Fibroblast of lung (primary cell): ENCODE measurements around the gene WDR46. TPM values are rescaled to one million over a fixed set of nuclear protein-coding genes. Genes with fewer than 3 reads are reported as not detected.

Experiments
- DNase-seq, 2 donors: peaks; one replicate each; pipeline versions ENCODE4 v3.0.0 to v3.0.0-alpha.2; 2010; ENCODE audit warnings: low read depth in 2 of 2
- H2AFZ ChIP-seq: 2 replicates; pipeline ENCODE4 v1.5.1; 2012; ENCODE audit warnings: low read length, control low read depth, inconsistent platforms
- H3K27ac ChIP-seq: 2 replicates; pipeline ENCODE4 v1.5.1; 2011; ENCODE audit warnings: low read length, control low read depth; ENCODE audit not compliant: insufficient read depth
- H3K27me3 ChIP-seq: 2 replicates; pipeline ENCODE4 v1.5.1; 2011; ENCODE audit warnings: mild to moderate bottlenecking, low read length; ENCODE audit not compliant: control insufficient read depth, insufficient read depth
- H3K36me3 ChIP-seq: 2 replicates; pipeline ENCODE4 v1.5.1; 2011; ENCODE audit warnings: low read length; ENCODE audit not compliant: control insufficient read depth, insufficient read depth
- H3K4me1 ChIP-seq: 2 replicates; pipeline ENCODE4 v1.5.1; 2011; ENCODE audit warnings: low read length; ENCODE audit not compliant: control insufficient read depth, insufficient read depth; ENCODE audit errors: extremely low read depth
- H3K4me2 ChIP-seq: 2 replicates; pipeline ENCODE4 v1.5.1; 2011; ENCODE audit warnings: low read length, control low read depth; ENCODE audit not compliant: insufficient read depth; ENCODE audit errors: extremely low read depth
- H3K4me3 ChIP-seq, 4 experiments: fragments of 200-600 bp in 1 of 4; sonication (generic) in 1 of 4; replicated peaks in 1 of 4; 2 replicates each; pipeline ENCODE4 v1.5.1; 2011 to 2016; ENCODE audit warnings: low read length in 4 of 4, low read depth in 3 of 4, mild to moderate bottlenecking in 3 of 4, control low read depth in 2 of 4, inconsistent platforms in 1 of 4, mixed read lengths in 1 of 4; ENCODE audit not compliant: insufficient read depth in 1 of 4; ENCODE audit errors: control extremely low read depth in 1 of 4
- H3K79me2 ChIP-seq: 2 replicates; pipeline ENCODE4 v1.5.1; 2012; ENCODE audit warnings: mild to moderate bottlenecking, low read length, inconsistent platforms; ENCODE audit not compliant: control insufficient read depth, insufficient read depth
- H3K9ac ChIP-seq: 2 replicates; pipeline ENCODE4 v1.5.1; 2011; ENCODE audit warnings: mild to moderate bottlenecking, low read length, control low read depth; ENCODE audit not compliant: insufficient read depth
- H3K9me3 ChIP-seq: 2 replicates; pipeline ENCODE4 v1.5.1; 2012; ENCODE audit warnings: low read depth, low read length; ENCODE audit not compliant: control insufficient read depth, insufficient read depth
- H4K20me1 ChIP-seq: 2 replicates; pipeline ENCODE4 v1.5.1; 2011; ENCODE audit warnings: low read length; ENCODE audit not compliant: control insufficient read depth, insufficient read depth; ENCODE audit errors: extremely low read depth
- CTCF ChIP-seq, 2 donors: IDR thresholded peaks in 1 of 2; conservative IDR thresholded peaks in 1 of 2; 1 replicate in 1 of 2; 2 replicates in 1 of 2; pipeline ENCODE4 v1.5.1; 2011 to 2012; ENCODE audit warnings: low read length in 2 of 2, control low read depth in 1 of 2, inconsistent platforms in 1 of 2, low read depth in 1 of 2, mild to moderate bottlenecking in 1 of 2
- EZH2 ChIP-seq: IDR thresholded peaks from 2 replicates; pipeline ENCODE4 v1.5.1; 2012; ENCODE audit warnings: low read length, control low read depth, mild to moderate bottlenecking; ENCODE audit errors: missing control alignments
- polyA plus RNA-seq, 2 donors: library from polyadenylated mRNA; depleted of rRNA in 1 of 2; stranded (reverse) in 1 of 2; unstranded in 1 of 2; fragments of >200 nt; gene quantifications; 2 replicates each; pipeline ENCODE4 v1.2.1, GENCODE V29; 2011 to 2012; ENCODE audit warnings: missing spikeins in 1 of 2
- total RNA-seq: library from RNA; depleted of rRNA; stranded (reverse); fragments of >200 nt; gene quantifications from 2 replicates; pipeline ENCODE4 v1.2.1, GENCODE V29; 2014

WDR46 gene
- total and polyA plus RNA-seq, 2 donors (not counting 1 experiment from before 2014, with no cell fraction given): 31.1 to 55.2 TPM

GRCh38 chr6:33237741-33238140, 51.3 kb downstream of the WDR46 start:
- Histone ChIP-seq H2AFZ (no peak overlapping the region), H3K27me3 (peaks cover 17% of the 10 kb centered on the region), H3K9me3 (no peaks in the 10 kb centered on the region), H3K4me1 (no peaks in the 10 kb centered on the region), H3K36me3 (no peaks in the 10 kb centered on the region), H3K4me2 (no peak overlapping the region), H4K20me1 (no peaks in the 10 kb centered on the region), H3K79me2 (no peaks in the 10 kb centered on the region), H3K9ac (no peak overlapping the region), H3K27ac (no peak overlapping the region), H3K4me3 (no peak overlapping the region)
- no peak for DNase-seq
- TF ChIP-seq CTCF (conservative IDR thresholded peaks at IDR 0.05 in 1 of 2, IDR thresholded peaks at IDR 0.05 in 1 of 2; ENCODE audit: low read depth in 1 of 2, low read length in 2 of 2) (no peak), EZH2 (no peak)

DNA sequence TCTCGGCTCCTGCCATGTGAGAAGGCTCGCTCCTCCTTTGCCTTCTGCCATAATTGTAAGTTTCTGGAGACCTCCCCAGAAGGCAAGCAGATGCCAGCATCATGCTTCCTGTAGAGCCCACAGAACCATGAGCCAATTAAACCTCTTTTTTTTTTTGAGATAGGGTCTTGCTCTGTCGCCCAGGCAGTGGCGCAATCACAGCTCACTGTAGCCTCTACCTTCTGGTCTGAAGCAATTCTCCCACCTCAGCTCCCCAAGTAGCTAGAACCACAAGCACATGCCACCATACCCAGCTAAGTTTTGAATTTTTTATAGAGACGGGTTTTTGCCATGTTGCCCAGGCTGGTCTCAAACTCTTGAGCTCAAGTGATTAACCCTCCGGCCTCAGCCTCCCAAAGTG, 52.2 kb downstream of the WDR46 start:
- Histone ChIP-seq H2AFZ (no peak overlapping the region), H3K27ac (no peak overlapping the region), H3K9ac (no peak overlapping the region), H3K4me2 (no peak overlapping the region), H3K4me1 (no peaks in the 10 kb centered on the region), H3K36me3 (no peaks in the 10 kb centered on the region), H3K79me2 (no peaks in the 10 kb centered on the region), H3K9me3 (no peaks in the 10 kb centered on the region), H3K27me3 (peaks cover 21% of the 10 kb centered on the region), H4K20me1 (no peaks in the 10 kb centered on the region), H3K4me3 (no peak overlapping the region)
- TF ChIP-seq CTCF (conservative IDR thresholded peaks at IDR 0.05 in 1 of 2, IDR thresholded peaks at IDR 0.05 in 1 of 2; ENCODE audit: low read depth in 1 of 2, low read length in 2 of 2) (no peak), EZH2 (no peak)
- DNase-seq: no peak

DNA sequence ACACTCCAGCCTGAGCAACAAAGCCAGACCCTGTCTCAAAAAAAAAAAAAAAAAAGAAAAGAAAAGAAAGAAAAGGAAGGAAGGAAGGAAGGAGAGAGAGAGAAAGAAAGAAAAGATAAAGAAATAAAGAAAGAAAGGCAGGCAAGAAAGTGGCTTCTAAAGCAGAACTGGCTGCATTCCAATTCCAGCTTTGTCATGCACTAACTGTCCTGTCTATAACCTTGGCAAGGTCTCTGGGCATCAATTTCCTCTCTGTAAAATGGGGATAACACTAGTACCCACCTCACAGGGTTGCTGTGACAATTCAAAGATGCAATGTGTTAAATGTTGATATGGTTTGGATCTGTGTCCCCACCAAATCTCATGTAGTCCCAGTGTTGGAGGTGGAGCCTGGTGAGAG, 52.7 kb downstream of the WDR46 start:
- Histone ChIP-seq H3K9ac (no peak overlapping the region), H3K9me3 (no peaks in the 10 kb centered on the region), H3K4me1 (no peaks in the 10 kb centered on the region), H4K20me1 (no peaks in the 10 kb centered on the region), H3K27ac (no peak overlapping the region), H3K4me2 (no peak overlapping the region), H2AFZ (no peak overlapping the region), H3K27me3 (peaks cover 22% of the 10 kb centered on the region), H3K4me3 (no peak overlapping the region), H3K36me3 (no peaks in the 10 kb centered on the region), H3K79me2 (no peaks in the 10 kb centered on the region)
- no peak for DNase-seq
- TF ChIP-seq CTCF (conservative IDR thresholded peaks at IDR 0.05 in 1 of 2, IDR thresholded peaks at IDR 0.05 in 1 of 2; ENCODE audit: low read depth in 1 of 2, low read length in 2 of 2) (no peak), EZH2 (no peak)
